Trophoblast cell (in vitro differentiated cells and primary cell): ENCODE measurements around the gene PLEKHA7.

ENCODE experiments used
- DNase-seq, 2 donors: peaks; one replicate each; pipeline ENCODE4 v3.0.0-alpha.2; 2016
- H2AFZ ChIP-seq: 2 replicates; pipeline ENCODE4 v1.6.1; 2013; ENCODE audit warnings: low read length, moderate library complexity, mild to moderate bottlenecking; ENCODE audit not compliant: insufficient read depth, poor library complexity
- H2AK5ac ChIP-seq: 2 replicates; pipeline ENCODE4 v1.6.1; 2013; ENCODE audit warnings: mild to moderate bottlenecking, low read length
- H2BK120ac ChIP-seq: 2 replicates; pipeline ENCODE4 v1.6.1; 2013; ENCODE audit warnings: low read length, mild to moderate bottlenecking, moderate library complexity; ENCODE audit not compliant: insufficient read depth, poor library complexity
- H2BK12ac ChIP-seq: 2 replicates; pipeline ENCODE4 v1.6.1; 2013; ENCODE audit warnings: mild to moderate bottlenecking, low read length, moderate library complexity
- H2BK5ac ChIP-seq: 2 replicates; pipeline ENCODE4 v1.6.1; 2013; ENCODE audit warnings: low read length, low read depth, moderate library complexity, mild to moderate bottlenecking; ENCODE audit not compliant: poor library complexity
- H3K14ac ChIP-seq: 2 replicates; pipeline ENCODE4 v1.6.1; 2013; ENCODE audit warnings: mild to moderate bottlenecking, low read length
- H3K18ac ChIP-seq: 2 replicates; pipeline ENCODE4 v1.6.1; 2013; ENCODE audit warnings: mild to moderate bottlenecking, low read length
- H3K23ac ChIP-seq: 2 replicates; pipeline ENCODE4 v1.6.1; 2013; ENCODE audit warnings: low read length
- H3K27ac ChIP-seq: 2 replicates; pipeline ENCODE4 v1.5.1; 2013; ENCODE audit warnings: low read depth, mild to moderate bottlenecking, inconsistent platforms, low read length, moderate library complexity
- H3K27me3 ChIP-seq: 2 replicates; pipeline ENCODE4 v1.6.1; 2013; ENCODE audit warnings: inconsistent platforms, mild to moderate bottlenecking, low read length, moderate library complexity; ENCODE audit not compliant: insufficient read depth
- H3K36me3 ChIP-seq, 2 experiments: 1 replicate in 1 of 2; 2 replicates in 1 of 2; pipeline ENCODE4 v1.6.1; 2013; ENCODE audit warnings: low read length in 2 of 2, mild to moderate bottlenecking in 2 of 2, moderate library complexity in 1 of 2; ENCODE audit not compliant: insufficient read depth in 2 of 2, control insufficient read depth in 1 of 2
- H3K4ac ChIP-seq: 2 replicates; pipeline ENCODE4 v1.6.1; 2013; ENCODE audit warnings: low read depth, mild to moderate bottlenecking, low read length, moderate library complexity
- H3K4me1 ChIP-seq, 2 experiments: 1 replicate in 1 of 2; 2 replicates in 1 of 2; pipeline ENCODE4 v1.6.1; 2013; ENCODE audit warnings: low read length in 2 of 2, mild to moderate bottlenecking in 2 of 2, moderate library complexity in 1 of 2; ENCODE audit not compliant: insufficient read depth in 2 of 2, control insufficient read depth in 1 of 2
- H3K4me2 ChIP-seq: 2 replicates; pipeline ENCODE4 v1.6.1; 2013; ENCODE audit warnings: inconsistent platforms, mild to moderate bottlenecking, low read length, moderate library complexity
- H3K4me3 ChIP-seq: 2 replicates; pipeline ENCODE4 v1.5.1; 2013; ENCODE audit warnings: mild to moderate bottlenecking, low read depth, low read length, inconsistent platforms
- H3K79me1 ChIP-seq: one replicate; pipeline ENCODE4 v1.6.1; 2013; ENCODE audit warnings: low read length
- H3K79me2 ChIP-seq: 2 replicates; pipeline ENCODE4 v1.6.1; 2013; ENCODE audit warnings: low read length, mild to moderate bottlenecking; ENCODE audit not compliant: control insufficient read depth, insufficient read depth, poor library complexity
- H3K9ac ChIP-seq: 2 replicates; pipeline ENCODE4 v1.6.1; 2013; ENCODE audit warnings: mild to moderate bottlenecking, low read length
- H3K9me3 ChIP-seq: 2 replicates; pipeline ENCODE4 v1.6.1; 2013; ENCODE audit warnings: low read depth, mild to moderate bottlenecking, control low read depth, inconsistent platforms, low read length; ENCODE audit not compliant: insufficient read depth
- H4K12ac ChIP-seq: 2 replicates; pipeline ENCODE4 v1.6.1; 2013; ENCODE audit warnings: low read depth, mild to moderate bottlenecking, low read length, moderate library complexity
- H4K8ac ChIP-seq: 2 replicates; pipeline ENCODE4 v1.6.1; 2013; ENCODE audit warnings: low read depth, mild to moderate bottlenecking, low read length, moderate library complexity
- H4K91ac ChIP-seq: one replicate; pipeline ENCODE4 v1.6.1; 2013; ENCODE audit warnings: low read depth, mild to moderate bottlenecking, low read length, moderate library complexity
- WGBS: extraction: QIAGEN DNeasy Blood & Tissue Kit; methylation state at CpG from one replicate; pipeline ENCODE4 v1.1.7; 2013; ENCODE audit warnings: missing lambda C conversion rate; ENCODE audit not compliant: insufficient read length, insufficient coverage; ENCODE audit errors: extremely low coverage; 5-methylcytosine and 5-hydroxymethylcytosine counted together

Gene PLEKHA7

GRCh38 chr11:17026487-17027082, 12.4 kb upstream of the PLEKHA7 start:
- no peak overlapping the region for H3K4me3 ChIP-seq
- H3K27ac ChIP-seq: no peak overlapping the region
- DNase-seq: no peak
- no CpG with 5 or more reads among the region's 3 CpGs for WGBS
- H3K23ac ChIP-seq: no peak overlapping the region
- no peak overlapping the region for H2BK12ac ChIP-seq
- no peak overlapping the region for H2AK5ac ChIP-seq
- H3K36me3 ChIP-seq: no peaks in the 10 kb centered on the region
- H3K18ac ChIP-seq: no peak overlapping the region
- H3K27me3 ChIP-seq: no peaks in the 10 kb centered on the region
- peaks cover 4% of the 10 kb centered on the region in 2 experiments for H3K4me1 ChIP-seq
- H3K14ac ChIP-seq: no peak overlapping the region
- no peaks in the 10 kb centered on the region for H3K79me2 ChIP-seq
- H3K79me1 ChIP-seq: no peaks in the 10 kb centered on the region
- no peak overlapping the region for H4K91ac ChIP-seq
- peaks cover 1% of the 10 kb centered on the region for H3K9me3 ChIP-seq
- H4K8ac ChIP-seq: no peak overlapping the region
- H3K4ac ChIP-seq: no peak overlapping the region
- H3K9ac ChIP-seq: no peak overlapping the region
- no peak overlapping the region for H3K4me2 ChIP-seq
- H2BK5ac ChIP-seq: no peak overlapping the region
- no peak overlapping the region for H2BK120ac ChIP-seq
- no peak overlapping the region for H2AFZ ChIP-seq
- no peak overlapping the region for H4K12ac ChIP-seq

DNA sequence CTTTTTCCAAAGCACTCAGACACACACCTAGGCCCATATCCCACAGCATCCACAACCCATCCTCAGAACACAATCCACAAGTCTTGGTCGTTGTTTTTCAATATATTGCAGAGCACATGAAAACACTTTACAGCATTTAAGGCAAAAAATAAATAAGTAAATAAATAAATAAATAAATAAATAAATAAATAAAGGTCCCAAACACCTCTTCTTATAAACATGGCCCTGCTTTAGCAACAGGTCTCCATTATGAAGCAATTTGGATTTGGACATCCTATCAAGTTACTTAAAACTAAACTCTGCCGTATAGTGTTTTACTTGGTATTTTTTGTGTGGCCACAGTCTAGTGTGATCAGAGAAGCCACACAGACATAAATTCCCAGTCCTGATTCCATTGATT, 10.7 kb upstream of the PLEKHA7 start:
- Histone ChIP-seq H2BK120ac (no peak overlapping the region), H4K12ac (no peak overlapping the region), H3K4ac (no peak overlapping the region), H3K9me3 (peaks cover 1% of the 10 kb centered on the region), H3K23ac (no peak overlapping the region), H3K79me1 (peaks cover 3% of the 10 kb centered on the region), H4K8ac (no peak overlapping the region), H3K18ac (no peak overlapping the region), H2BK5ac (no peak overlapping the region), H3K9ac (no peak overlapping the region), H3K27ac (no peak overlapping the region), H4K91ac (no peak overlapping the region), H3K4me1 (peaks cover 10% of the 10 kb centered on the region in 2 experiments), H3K4me3 (no peak overlapping the region), H3K27me3 (no peaks in the 10 kb centered on the region), H3K4me2 (no peak overlapping the region), H3K36me3 (no peaks in the 10 kb centered on the region), H2AK5ac (no peak overlapping the region), H3K79me2 (no peaks in the 10 kb centered on the region), H2BK12ac (no peak overlapping the region), H2AFZ (no peak overlapping the region), H3K14ac (no peak overlapping the region)
- no CpG with 5 or more reads among the region's 2 CpGs for WGBS
- DNase-seq: no peak

GRCh38 chr11:17021511-17021910, 7.3 kb upstream of the PLEKHA7 start:
- Histone ChIP-seq H3K27ac (peak overlapping the region; percentile 30), H4K12ac (no peak overlapping the region), H2BK12ac (peak overlapping the region; percentile 71), H3K27me3 (no peaks in the 10 kb centered on the region), H3K9me3 (peaks cover 1% of the 10 kb centered on the region), H3K4me2 (peak overlapping the region; percentile 11), H3K79me1 (peaks cover 3% of the 10 kb centered on the region), H2BK5ac (no peak overlapping the region), H4K91ac (no peak overlapping the region), H2BK120ac (no peak overlapping the region), H3K14ac (no peak overlapping the region), H3K18ac (no peak overlapping the region), H3K4me3 (no peak overlapping the region), H3K79me2 (no peaks in the 10 kb centered on the region), H3K4me1 (peaks cover 10% of the 10 kb centered on the region in 2 experiments), H3K23ac (no peak overlapping the region), H4K8ac (no peak overlapping the region), H2AFZ (no peak overlapping the region), H3K9ac (no peak overlapping the region), H2AK5ac (no peak overlapping the region), H3K4ac (no peak overlapping the region), H3K36me3 (no peaks in the 10 kb centered on the region)
- WGBS: no CpG with 5 or more reads among the region's 8 CpGs
- DNase-seq: peak; percentile 89 to 98

- Histone ChIP-seq H3K18ac (no peak overlapping the region), H3K4ac (no peak overlapping the region), H4K12ac (no peak overlapping the region), H3K27me3 (no peaks in the 10 kb centered on the region), H3K4me1 (peaks cover 10% of the 10 kb centered on the region in 2 experiments), H4K91ac (peak overlapping the region; percentile 15), H2AFZ (no peak overlapping the region), H2BK12ac (no peak overlapping the region), H3K36me3 (no peaks in the 10 kb centered on the region), H3K79me1 (peaks cover 3% of the 10 kb centered on the region), H3K9ac (no peak overlapping the region), H4K8ac (no peak overlapping the region), H3K14ac (no peak overlapping the region), H3K4me2 (no peak overlapping the region), H2BK120ac (peak overlapping the region; percentile 64), H3K4me3 (no peak overlapping the region), H3K9me3 (peaks cover 1% of the 10 kb centered on the region), H2AK5ac (no peak overlapping the region), H3K23ac (no peak overlapping the region), H3K79me2 (no peaks in the 10 kb centered on the region), H3K27ac (no peak overlapping the region), H2BK5ac (no peak overlapping the region)
- no CpG with 5 or more reads among the region's 1 CpG for WGBS
- peak in 1 of 2 donors; percentile 4 for DNase-seq
Observed at GRCh38 chr11:17020831-17021230, 6.6 kb upstream of the PLEKHA7 start.
